ENCODE measurements around the gene TINAGL1. TPM values are rescaled to one million over a fixed set of nuclear protein-coding genes. Genes with fewer than 3 reads are reported as not detected.
A peak's percentile ranks its signal among the peaks of the same experiment; 100 is the strongest.

Gene TINAGL1
- total and polyA plus RNA-seq, 2 of the 13 experiments (the other 11 are each of a cell fraction or from before 2014, with no cell fraction given): 24.7 to 76.8 TPM

DNA sequence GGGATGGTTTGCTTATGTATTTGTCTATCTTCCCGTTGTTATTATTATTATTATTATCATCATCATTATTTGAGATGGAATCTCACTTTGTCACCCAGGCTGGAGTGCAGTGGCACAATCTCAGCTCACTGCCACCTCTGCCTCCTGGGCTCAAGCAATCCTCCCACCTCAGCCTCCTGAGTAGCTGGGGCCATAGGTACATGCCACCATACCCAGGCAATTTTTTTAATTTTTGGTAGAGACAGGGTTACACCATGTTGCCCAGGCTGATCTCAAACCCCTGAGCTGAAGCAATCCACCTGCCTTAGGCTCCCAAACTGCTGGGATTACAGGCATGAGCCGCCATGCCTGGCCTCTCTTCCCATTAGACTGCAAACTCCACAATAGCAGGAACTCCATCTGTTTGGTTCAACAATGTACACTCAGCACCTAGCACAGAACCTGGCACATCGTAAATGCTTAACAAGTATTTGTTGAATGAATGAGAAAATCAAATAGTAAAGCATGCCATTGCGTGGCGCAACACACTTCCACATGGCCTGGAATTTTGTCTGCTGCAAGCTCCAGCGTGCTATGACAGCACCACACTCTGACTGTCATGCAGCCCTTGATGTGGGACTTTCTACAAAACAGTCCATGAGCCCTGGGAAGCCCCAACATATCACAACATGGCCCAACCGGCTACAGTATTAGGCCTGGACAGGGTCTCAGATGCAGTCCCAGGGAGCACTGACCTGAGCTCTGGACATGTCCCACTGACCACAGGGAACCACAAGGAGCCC lies 3.8 kb upstream of the TINAGL1 start (continued):
- no peak for TF ChIP-seq ZNF235 (CRISPR knock-in tag; IDR thresholded peaks at IDR 0.05; ENCODE audit: borderline replicate concordance)
- TF ChIP-seq, protein P1, sequence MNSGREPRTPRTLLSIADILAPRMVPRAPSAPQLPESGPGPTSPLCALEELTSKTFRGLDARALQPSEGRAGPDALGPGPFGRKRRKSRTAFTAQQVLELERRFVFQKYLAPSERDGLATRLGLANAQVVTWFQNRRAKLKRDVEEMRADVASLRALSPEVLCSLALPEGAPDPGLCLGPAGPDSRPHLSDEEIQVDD (CRISPR knock-in tag; IDR thresholded peaks at IDR 0.05; ENCODE audit: borderline replicate concordance): no peak
- no peak for TF ChIP-seq ZFP90 (CRISPR knock-in tag; IDR thresholded peaks at IDR 0.05; ENCODE audit: borderline replicate concordance)
- TF ChIP-seq GABPA (IDR thresholded peaks at IDR 0.05; ENCODE audit: low read depth, low read length): no peak
- no peak for TF ChIP-seq GABPA (CRISPR knock-in tag; IDR thresholded peaks at IDR 0.05; ENCODE audit: low read depth)
- TF ChIP-seq ZNF577 (CRISPR knock-in tag; IDR thresholded peaks at IDR 0.05; ENCODE audit: borderline replicate concordance, low read depth): no peak
- TF ChIP-seq STAG1 (CRISPR knock-in tag; IDR thresholded peaks at IDR 0.05): peak; percentile 15; the same call in 1 of the 2 replicates
- no peak; the same call in 1 of the 2 replicates for TF ChIP-seq ZNF501 (CRISPR knock-in tag; IDR thresholded peaks at IDR 0.05)
- TF ChIP-seq MEIS1 (CRISPR knock-in tag; IDR thresholded peaks at IDR 0.05; ENCODE audit: borderline replicate concordance): no peak
- no peak for TF ChIP-seq FOXC1 (CRISPR knock-in tag; IDR thresholded peaks at IDR 0.05; ENCODE audit: borderline replicate concordance)
- TF ChIP-seq ZNF441 (CRISPR knock-in tag; IDR thresholded peaks at IDR 0.05; ENCODE audit: borderline replicate concordance): no peak
- TF ChIP-seq, protein P2, sequence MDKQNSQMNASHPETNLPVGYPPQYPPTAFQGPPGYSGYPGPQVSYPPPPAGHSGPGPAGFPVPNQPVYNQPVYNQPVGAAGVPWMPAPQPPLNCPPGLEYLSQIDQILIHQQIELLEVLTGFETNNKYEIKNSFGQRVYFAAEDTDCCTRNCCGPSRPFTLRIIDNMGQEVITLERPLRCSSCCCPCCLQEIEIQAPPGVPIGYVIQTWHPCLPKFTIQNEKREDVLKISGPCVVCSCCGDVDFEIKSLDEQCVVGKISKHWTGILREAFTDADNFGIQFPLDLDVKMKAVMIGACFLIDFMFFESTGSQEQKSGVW (CRISPR knock-in tag; IDR thresholded peaks at IDR 0.05; ENCODE audit: borderline replicate concordance): no peak
- TF ChIP-seq, protein P3, sequence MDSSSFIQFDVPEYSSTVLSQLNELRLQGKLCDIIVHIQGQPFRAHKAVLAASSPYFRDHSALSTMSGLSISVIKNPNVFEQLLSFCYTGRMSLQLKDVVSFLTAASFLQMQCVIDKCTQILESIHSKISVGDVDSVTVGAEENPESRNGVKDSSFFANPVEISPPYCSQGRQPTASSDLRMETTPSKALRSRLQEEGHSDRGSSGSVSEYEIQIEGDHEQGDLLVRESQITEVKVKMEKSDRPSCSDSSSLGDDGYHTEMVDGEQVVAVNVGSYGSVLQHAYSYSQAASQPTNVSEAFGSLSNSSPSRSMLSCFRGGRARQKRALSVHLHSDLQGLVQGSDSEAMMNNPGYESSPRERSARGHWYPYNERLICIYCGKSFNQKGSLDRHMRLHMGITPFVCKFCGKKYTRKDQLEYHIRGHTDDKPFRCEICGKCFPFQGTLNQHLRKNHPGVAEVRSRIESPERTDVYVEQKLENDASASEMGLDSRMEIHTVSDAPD (CRISPR knock-in tag; IDR thresholded peaks at IDR 0.05): no peak
- TF ChIP-seq TAF15 (IDR thresholded peaks at IDR 0.05; ENCODE audit: low read depth, low read length, poor library complexity, severe bottlenecking): no peak
- no peak for TF ChIP-seq ZNF672 (CRISPR knock-in tag; IDR thresholded peaks at IDR 0.05)
- TF ChIP-seq, protein P4, sequence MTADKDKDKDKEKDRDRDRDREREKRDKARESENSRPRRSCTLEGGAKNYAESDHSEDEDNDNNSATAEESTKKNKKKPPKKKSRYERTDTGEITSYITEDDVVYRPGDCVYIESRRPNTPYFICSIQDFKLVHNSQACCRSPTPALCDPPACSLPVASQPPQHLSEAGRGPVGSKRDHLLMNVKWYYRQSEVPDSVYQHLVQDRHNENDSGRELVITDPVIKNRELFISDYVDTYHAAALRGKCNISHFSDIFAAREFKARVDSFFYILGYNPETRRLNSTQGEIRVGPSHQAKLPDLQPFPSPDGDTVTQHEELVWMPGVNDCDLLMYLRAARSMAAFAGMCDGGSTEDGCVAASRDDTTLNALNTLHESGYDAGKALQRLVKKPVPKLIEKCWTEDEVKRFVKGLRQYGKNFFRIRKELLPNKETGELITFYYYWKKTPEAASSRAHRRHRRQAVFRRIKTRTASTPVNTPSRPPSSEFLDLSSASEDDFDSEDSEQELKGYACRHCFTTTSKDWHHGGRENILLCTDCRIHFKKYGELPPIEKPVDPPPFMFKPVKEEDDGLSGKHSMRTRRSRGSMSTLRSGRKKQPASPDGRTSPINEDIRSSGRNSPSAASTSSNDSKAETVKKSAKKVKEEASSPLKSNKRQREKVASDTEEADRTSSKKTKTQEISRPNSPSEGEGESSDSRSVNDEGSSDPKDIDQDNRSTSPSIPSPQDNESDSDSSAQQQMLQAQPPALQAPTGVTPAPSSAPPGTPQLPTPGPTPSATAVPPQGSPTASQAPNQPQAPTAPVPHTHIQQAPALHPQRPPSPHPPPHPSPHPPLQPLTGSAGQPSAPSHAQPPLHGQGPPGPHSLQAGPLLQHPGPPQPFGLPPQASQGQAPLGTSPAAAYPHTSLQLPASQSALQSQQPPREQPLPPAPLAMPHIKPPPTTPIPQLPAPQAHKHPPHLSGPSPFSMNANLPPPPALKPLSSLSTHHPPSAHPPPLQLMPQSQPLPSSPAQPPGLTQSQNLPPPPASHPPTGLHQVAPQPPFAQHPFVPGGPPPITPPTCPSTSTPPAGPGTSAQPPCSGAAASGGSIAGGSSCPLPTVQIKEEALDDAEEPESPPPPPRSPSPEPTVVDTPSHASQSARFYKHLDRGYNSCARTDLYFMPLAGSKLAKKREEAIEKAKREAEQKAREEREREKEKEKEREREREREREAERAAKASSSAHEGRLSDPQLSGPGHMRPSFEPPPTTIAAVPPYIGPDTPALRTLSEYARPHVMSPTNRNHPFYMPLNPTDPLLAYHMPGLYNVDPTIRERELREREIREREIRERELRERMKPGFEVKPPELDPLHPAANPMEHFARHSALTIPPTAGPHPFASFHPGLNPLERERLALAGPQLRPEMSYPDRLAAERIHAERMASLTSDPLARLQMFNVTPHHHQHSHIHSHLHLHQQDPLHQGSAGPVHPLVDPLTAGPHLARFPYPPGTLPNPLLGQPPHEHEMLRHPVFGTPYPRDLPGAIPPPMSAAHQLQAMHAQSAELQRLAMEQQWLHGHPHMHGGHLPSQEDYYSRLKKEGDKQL (CRISPR knock-in tag; IDR thresholded peaks at IDR 0.05; ENCODE audit: low read depth): no peak
- TF ChIP-seq TCF7L2 (IDR thresholded peaks at IDR 0.05; ENCODE audit: low read depth, low read length): no peak
- TF ChIP-seq SP1 (IDR thresholded peaks at IDR 0.05): no peak
- no peak for TF ChIP-seq SP1 (CRISPR knock-in tag; IDR thresholded peaks at IDR 0.05)
- TF ChIP-seq NPAS2 (CRISPR knock-in tag; IDR thresholded peaks at IDR 0.05; ENCODE audit: borderline replicate concordance): no peak
- TF ChIP-seq ZNF207 (IDR thresholded peaks at IDR 0.05; ENCODE audit: borderline replicate concordance): no peak
- no peak for TF ChIP-seq HNF4A (CRISPR knock-in tag; IDR thresholded peaks at IDR 0.05)
- no peak for TF ChIP-seq KAT2B (IDR thresholded peaks at IDR 0.05; ENCODE audit: borderline replicate concordance, low read depth, low read length)

Data from HepG2 (cell line).